ENCODE data around the gene MYLK4. TPM values are rescaled to one million over a fixed set of nuclear protein-coding genes. Genes with fewer than 3 reads are reported as not detected.

The MYLK4 gene
- total and polyA plus RNA-seq, 2 donors (not counting 3 experiments of a cell fraction or from before 2014, with no cell fraction given): 0.41 to 0.62 TPM

GRCh38 chr6:2745246-2745645 lies 5.5 kb downstream of the MYLK4 start:
- no peaks in the 10 kb centered on the region for H4K20me1 ChIP-seq (replicated peaks; ENCODE audit: control insufficient read depth, extremely low read depth, insufficient read depth, low read length)
- no peak overlapping the region for H3K4me2 ChIP-seq (ENCODE audit: insufficient read depth, low read length)
- TF ChIP-seq FOS (IDR thresholded peaks at IDR 0.05; ENCODE audit: borderline replicate concordance, insufficient read depth, low read length) (no peak), JUN (IDR thresholded peaks at IDR 0.05; ENCODE audit: borderline replicate concordance, insufficient read depth, insufficient read length, low read depth) (no peak), GATA2 (IDR thresholded peaks at IDR 0.05; ENCODE audit: insufficient read depth, insufficient read length, low read depth, low read length) (no peak), MYC (IDR thresholded peaks at IDR 0.05; ENCODE audit: low read depth, low read length) (no peak), EZH2 (IDR thresholded peaks at IDR 0.05; ENCODE audit: borderline replicate concordance, low read depth, low read length, severe bottlenecking) (no peak), MAX (IDR thresholded peaks at IDR 0.05; ENCODE audit: insufficient read depth, insufficient read length) (no peak), POLR2AphosphoS5 (IDR thresholded peaks at IDR 0.05; ENCODE audit: insufficient read depth, low read depth, low read length) (no peak), POLR2A (IDR thresholded peaks at IDR 0.05; ENCODE audit: low read depth, low read length) (no peak), CTCF (IDR thresholded peaks at IDR 0.05; ENCODE audit: extremely low read depth in 1 of 2, insufficient read depth in 1 of 2, low read depth in 1 of 2, low read length in 2 of 2) (no peak)
- intact Hi-C loops (cut with micrococcal nuclease) (loop anchor here (5.0 kb wide), 1 partner anchor 298 kb away; no protein-coding TSS in a partner anchor), dilution Hi-C loops (cut with MboI; ENCODE audit: extremely low pct_ligation_motif_present, low sequenced_read_pairs) (no loop called here)
- no peak overlapping the region for H3K27ac ChIP-seq (ENCODE audit: insufficient read depth, low read depth, low read length)
- no peaks in the 10 kb centered on the region for H3K9me3 ChIP-seq (replicated peaks; ENCODE audit: control insufficient read depth, insufficient read depth, low read length)
- no peaks in the 10 kb centered on the region for H3K27me3 ChIP-seq (ENCODE audit: control insufficient read depth in 2 of 2, insufficient read depth in 2 of 2, low read length in 2 of 2)
- ChIA-PET CTCF (interaction anchor here (0.8 to 7.1 kb wide), 3 partner anchors 8 to 1149 kb away, joined by 3 to 116 read pairs (median 6); no protein-coding TSS in a partner anchor), POLR2A (no interaction called here)
- H3K9ac ChIP-seq (replicated peaks; ENCODE audit: extremely low read depth, insufficient read depth, low read length): no peak overlapping the region
- no peaks in the 10 kb centered on the region for H3K4me1 ChIP-seq (ENCODE audit: control insufficient read depth, extremely low read depth, insufficient read depth, low read length)
- no peaks in the 10 kb centered on the region for H3K79me2 ChIP-seq (ENCODE audit: control insufficient read depth, insufficient read depth, low read length)
- DNase-seq (ENCODE audit: low read depth, low spot score) (no peak), FAIRE-seq (no peak)
- no TSS peak for BruUV-seq (replicated peaks)
- no peak overlapping the region for H3K4me3 ChIP-seq (replicated peaks in 1 of 3; ENCODE audit: insufficient read depth in 1 of 3, low read depth in 1 of 3, low read length in 3 of 3)
- no peaks in the 10 kb centered on the region for H3K9me1 ChIP-seq (replicated peaks; ENCODE audit: control insufficient read depth, extremely low read depth, insufficient read depth, low read length)
- H2AFZ ChIP-seq (ENCODE audit: low read depth, low read length): no peak overlapping the region
- H3K36me3 ChIP-seq (ENCODE audit: control insufficient read depth in 2 of 2, extremely low read depth in 1 of 2, insufficient read depth in 2 of 2, low read length in 2 of 2): no peaks in the 10 kb centered on the region
